Esophagus (tissue), 2 donors: ENCODE results near the gene LRRC74A. TPM values are rescaled to one million over a fixed set of nuclear protein-coding genes. Genes with fewer than 3 reads are reported as not detected.
A peak's percentile ranks its signal among the peaks of the same experiment; 100 is the strongest.

Experiments
- H3K27ac ChIP-seq, 2 donors: one replicate each; pipeline ENCODE4 v1.5.1; 2013; ENCODE audit warnings: low read depth in 2 of 2, mild to moderate bottlenecking in 2 of 2, inconsistent platforms in 1 of 2, low read length in 1 of 2, moderate library complexity in 1 of 2
- H3K27me3 ChIP-seq, 2 donors: one replicate each; pipeline ENCODE4 v1.6.1; 2013; ENCODE audit warnings: low read length in 2 of 2, control low read depth in 1 of 2, mild to moderate bottlenecking in 1 of 2; ENCODE audit not compliant: insufficient read depth in 2 of 2, control insufficient read depth in 1 of 2
- H3K36me3 ChIP-seq, 2 donors: one replicate each; pipeline ENCODE4 v1.6.1; 2013; ENCODE audit warnings: low read length in 1 of 2; ENCODE audit not compliant: control insufficient read depth in 2 of 2, insufficient read depth in 2 of 2
- H3K4me1 ChIP-seq, 2 donors: one replicate each; pipeline ENCODE4 v1.6.1; 2013; ENCODE audit warnings: low read length in 1 of 2; ENCODE audit not compliant: control insufficient read depth in 2 of 2, insufficient read depth in 2 of 2
- H3K4me3 ChIP-seq, 2 donors: one replicate each; pipeline ENCODE4 v1.5.1; 2013; ENCODE audit warnings: low read length in 2 of 2, mild to moderate bottlenecking in 2 of 2, low read depth in 1 of 2, moderate library complexity in 1 of 2
- H3K9me3 ChIP-seq, 2 donors: one replicate each; pipeline ENCODE4 v1.6.1; 2013; ENCODE audit warnings: mild to moderate bottlenecking in 2 of 2, low read depth in 1 of 2, low read length in 1 of 2, moderate library complexity in 1 of 2; ENCODE audit not compliant: control insufficient read depth in 2 of 2, insufficient read depth in 1 of 2
- WGBS, 2 donors: extraction: QIAGEN DNeasy Blood & Tissue Kit; methylation state at CpG; one replicate each; pipeline ENCODE4 v1.1.7; 2013; 5-methylcytosine and 5-hydroxymethylcytosine counted together
- polyA plus RNA-seq, 2 donors: library from polyadenylated mRNA; stranded (reverse); fragments of 200-250 nt; gene quantifications; one replicate each; pipeline ENCODE4 v1.2.3, GENCODE V29; 2013
- donor health status: healthy with polysubstance abuse.
- donor health status: Bipolar disorder and iron deficiency.

Gene LRRC74A
- polyA plus RNA-seq, 2 donors: not detected

- Histone ChIP-seq H3K36me3 (no peaks in the 10 kb centered on the region), H3K27me3 (no peaks in the 10 kb centered on the region), H3K9me3 (no peaks in the 10 kb centered on the region), H3K4me3 (no peak overlapping the region), H3K4me1 (peaks cover 0 to 7% of the 10 kb centered on the region in 2 donors), H3K27ac (peak overlapping the region in 1 of 2 donors; percentile 54)
- WGBS, 2 donors: 64 to 67% methylated on average over 4 of the region's 4 CpGs
Measured at GRCh38 chr14:76900682-76901081, 74.5 kb downstream of the LRRC74A start.

GRCh38 chr14:76901171-76902055 is 75.2 kb downstream of the LRRC74A start:
- Histone ChIP-seq H3K4me3 (no peak overlapping the region), H3K4me1 (peaks cover 0 to 7% of the 10 kb centered on the region in 2 donors), H3K27me3 (no peaks in the 10 kb centered on the region), H3K9me3 (no peaks in the 10 kb centered on the region), H3K36me3 (no peaks in the 10 kb centered on the region), H3K27ac (peak overlapping the region; percentile 24 to 54)
- 38 to 58% methylated on average over 6 of the region's 6 CpGs for WGBS, 2 donors

GRCh38 chr14:76902591-76902990 is 76.4 kb downstream of the LRRC74A start:
- no peak overlapping the region for H3K4me3 ChIP-seq
- H3K36me3 ChIP-seq: no peaks in the 10 kb centered on the region
- peak overlapping the region; percentile 20 to 56 for H3K27ac ChIP-seq
- H3K27me3 ChIP-seq: no peaks in the 10 kb centered on the region
- no peaks in the 10 kb centered on the region for H3K9me3 ChIP-seq
- 78 to 87% methylated on average over 5 of the region's 5 CpGs for WGBS, 2 donors
- peaks cover 0 to 7% of the 10 kb centered on the region in 2 donors for H3K4me1 ChIP-seq

- Histone ChIP-seq H3K27me3 (no peaks in the 10 kb centered on the region), H3K27ac (peak overlapping the region; percentile 83 to 85), H3K4me1 (peaks cover 0 to 12% of the 10 kb centered on the region in 2 donors), H3K9me3 (no peaks in the 10 kb centered on the region), H3K36me3 (no peaks in the 10 kb centered on the region), H3K4me3 (no peak overlapping the region)
- 66 to 76% methylated on average over 19 of the region's 19 CpGs for WGBS, 2 donors
Measured at GRCh38 chr14:76904100-76904739, 78.0 kb downstream of the LRRC74A start.

GRCh38 chr14:76904740-76905569 is 78.7 kb downstream of the LRRC74A start:
- Histone ChIP-seq H3K4me1 (peaks cover 0 to 12% of the 10 kb centered on the region in 2 donors), H3K27me3 (no peaks in the 10 kb centered on the region), H3K27ac (peak overlapping the region; percentile 83 to 85), H3K9me3 (no peaks in the 10 kb centered on the region), H3K4me3 (no peak overlapping the region), H3K36me3 (no peaks in the 10 kb centered on the region)
- WGBS, 2 donors: 21 to 41% methylated on average over 14 of the region's 14 CpGs

- no peaks in the 10 kb centered on the region for H3K9me3 ChIP-seq
- WGBS, 2 donors: 82 to 83% methylated on average over 3 of the region's 3 CpGs
Measured at GRCh38 chr14:76908834-76909233, 82.6 kb downstream of the LRRC74A start.

GRCh38 chr14:76909266-76909665 is 83.1 kb downstream of the LRRC74A start:
- no peaks in the 10 kb centered on the region for H3K27me3 ChIP-seq
- H3K4me3 ChIP-seq: no peak overlapping the region
- H3K4me1 ChIP-seq: peaks cover 2 to 19% of the 10 kb centered on the region in 2 donors
- 51 to 67% methylated on average over 2 of the region's 2 CpGs for WGBS, 2 donors
- H3K36me3 ChIP-seq: no peaks in the 10 kb centered on the region
- H3K9me3 ChIP-seq: no peaks in the 10 kb centered on the region
- no peak overlapping the region for H3K27ac ChIP-seq

More at GRCh38 chr14:76908834-76909233, 82.6 kb downstream of the LRRC74A start:
- no peaks in the 10 kb centered on the region for H3K27me3 ChIP-seq
- no peak overlapping the region for H3K27ac ChIP-seq
- no peak overlapping the region for H3K4me3 ChIP-seq
- H3K4me1 ChIP-seq: peaks cover 2 to 18% of the 10 kb centered on the region in 2 donors
- no peaks in the 10 kb centered on the region for H3K36me3 ChIP-seq

DNA sequence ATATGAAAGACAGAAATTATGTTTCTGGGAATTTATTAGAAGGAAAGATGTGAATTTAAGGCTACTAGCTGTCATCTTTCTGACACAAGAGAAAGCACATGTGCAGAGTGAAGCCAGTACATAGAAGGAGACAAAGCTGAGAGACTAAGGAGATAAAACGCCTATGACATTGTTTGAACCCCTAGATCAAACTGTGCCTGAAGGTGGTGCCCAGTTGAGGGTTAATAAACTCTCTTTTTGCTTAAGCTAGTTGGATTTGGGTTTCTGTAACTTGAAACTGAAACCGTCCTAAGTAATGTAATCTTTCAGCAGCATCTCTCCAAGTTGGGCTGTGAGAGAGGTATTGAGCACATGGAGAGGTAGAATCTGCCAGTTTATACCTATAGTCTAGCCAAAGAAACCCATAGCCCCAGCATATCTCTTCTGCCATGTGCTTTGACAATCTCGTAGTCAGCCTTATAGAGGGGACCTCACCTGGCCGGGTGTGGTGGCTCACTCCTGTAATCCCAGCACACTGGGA is 84.2 kb downstream of the LRRC74A start:
- Histone ChIP-seq H3K9me3 (no peaks in the 10 kb centered on the region), H3K27ac (no peak overlapping the region), H3K4me3 (no peak overlapping the region), H3K27me3 (no peaks in the 10 kb centered on the region), H3K4me1 (peaks cover 5 to 20% of the 10 kb centered on the region in 2 donors), H3K36me3 (no peaks in the 10 kb centered on the region)
- 81 to 83% methylated on average over 4 of the region's 4 CpGs for WGBS, 2 donors

DNA sequence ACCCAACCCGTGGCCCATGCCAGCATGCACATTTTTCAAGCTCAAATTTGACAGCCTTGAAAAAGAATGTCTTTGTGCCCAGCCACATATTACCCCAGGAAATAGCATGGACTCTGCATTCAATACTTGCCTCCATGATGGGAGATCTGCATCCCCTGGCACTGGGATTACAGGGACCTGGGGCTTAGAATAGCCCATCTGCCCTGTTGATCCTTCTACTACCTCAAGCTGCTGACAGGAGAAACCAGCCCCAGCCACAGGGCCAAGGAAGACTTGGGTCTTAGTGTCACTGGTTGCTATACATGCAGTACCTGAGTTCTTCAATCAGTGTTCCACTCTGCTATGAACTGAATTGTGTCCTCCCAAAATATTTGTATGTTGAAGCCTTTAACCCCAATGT is 85.3 kb downstream of the LRRC74A start:
- Histone ChIP-seq H3K27ac (no peak overlapping the region), H3K9me3 (no peaks in the 10 kb centered on the region), H3K4me1 (peaks cover 5 to 20% of the 10 kb centered on the region in 2 donors), H3K4me3 (no peak overlapping the region), H3K36me3 (no peaks in the 10 kb centered on the region), H3K27me3 (no peaks in the 10 kb centered on the region)
- WGBS, 2 donors: 35 to 39% methylated on average over 1 of the region's 1 CpG
